ENCODE results near the gene SLC38A7. TPM values are rescaled to one million over a fixed set of nuclear protein-coding genes. Genes with fewer than 3 reads are reported as not detected.
"Not testable (repeated sequence)": the region's sequence is repeated elsewhere in the genome, so short reads cannot be mapped to it uniquely, and the experiment has no call there.

Gene SLC38A7
- total RNA-seq, 1 donor from 2014 or later: 21.7 TPM

- intact Hi-C loops (cut with micrococcal nuclease): no loop called here
Measured at GRCh38 chr16:58638148-58639036, 46.2 kb downstream of the SLC38A7 start.

GRCh38 chr16:58637021-58637420, 47.5 kb downstream of the SLC38A7 start:
- intact Hi-C loops (cut with micrococcal nuclease): not testable (repeated sequence)

GRCh38 chr16:58636466-58636865, 48.1 kb downstream of the SLC38A7 start:
- intact Hi-C loops (cut with micrococcal nuclease): no loop called here

- intact Hi-C loops (cut with micrococcal nuclease): no loop called here
Measured at GRCh38 chr16:58635502-58635901, 49.1 kb downstream of the SLC38A7 start.

GRCh38 chr16:58634265-58634802, 50.2 kb downstream of the SLC38A7 start:
- intact Hi-C loops (cut with micrococcal nuclease): loop anchor here (5.0 kb wide), 1 partner anchor 832 kb away; the partner anchor contains the start of gene KIFC3

GRCh38 chr16:58629733-58630640, 54.6 kb downstream of the SLC38A7 start, which contains the start of gene CNOT1:
TSS of gene CNOT1 (minus strand) at chr16:58629826. CDS start at chr16:58599337, 30,489 bp downstream.
- intact Hi-C loops (cut with micrococcal nuclease): loop anchor here (1.0 to 5.0 kb wide), 11 partner anchors 43 to 828 kb away; partner anchors contain the start of genes CFAP20, GINS3, GOT2 and KIFC3

GRCh38 chr16:58628845-58629732, 55.5 kb downstream of the SLC38A7 start:
- intact Hi-C loops (cut with micrococcal nuclease): loop anchor here (5.0 kb wide), 1 partner anchor 42 kb away; no protein-coding TSS in a partner anchor

GRCh38 chr16:58624209-58624608, 60.4 kb downstream of the SLC38A7 start:
- intact Hi-C loops (cut with micrococcal nuclease): no loop called here

GRCh38 chr16:58620396-58620795, 64.2 kb downstream of the SLC38A7 start:
- intact Hi-C loops (cut with micrococcal nuclease): no loop called here

- intact Hi-C loops (cut with micrococcal nuclease): no loop called here
Measured at GRCh38 chr16:58615280-58615679, 69.3 kb downstream of the SLC38A7 start.

Other genes with a start within 250 kb of the SLC38A7 start
- 0.71 and 1.1 TPM in 2 replicates for gene NDRG4, start 184.6 kb downstream of the SLC38A7 start, total RNA-seq
- gene SETD6, start 169.3 kb downstream of the SLC38A7 start, total RNA-seq: 14.0 and 20.9 TPM in 2 replicates
- gene CNOT1, start 54.9 kb downstream of the SLC38A7 start, total RNA-seq: 256 and 257 TPM in 2 replicates
- gene GOT2, start 49.5 kb upstream of the SLC38A7 start, total RNA-seq: 83.2 and 85.0 TPM in 2 replicates

Measured in T-helper 1 cell treated with Interleukin-12 subunit alpha and Interleukin-12 subunit beta and Interleukin-4 antibody, amounts not matched to agents 30 ng/mL and 1 ng/mL, for 36 hours (primary cell).